ENCODE data around the gene NDUFA5. TPM values are rescaled to one million over a fixed set of nuclear protein-coding genes. Genes with fewer than 3 reads are reported as not detected.
A peak's percentile ranks its signal among the peaks of the same experiment; 100 is the strongest.

Gene NDUFA5
- total RNA-seq: 100 to 1,000 TPM in 1 of 4 donors, 10 to 100 TPM in 3; 70.7 to 109 (median 79.7) TPM

GRCh38 chr7:123557398-123558288 lies at the start of gene NDUFA5:
NDUFA5 (minus strand) TSS chr7:123557818; CDS start chr7:123557795, 23 bp downstream.
- Histone ChIP-seq H3K36me3 (peaks cover 0 to 27% (median 2%) of the 10 kb centered on the region in 4 donors), H3K4me1 (peaks cover 32 to 48% (median 44%) of the 10 kb centered on the region in 4 donors), H3K9me3 (no peaks in the 10 kb centered on the region), H3K4me3 (peak within 1 kb of the TSS; percentile 70 to 94 (median 84)), H3K27ac (replicated peaks in 1 of 4) (peak within 1 kb of the TSS; percentile 89 to 91 (median 90)), H3K27me3 (no peaks in the 10 kb centered on the region)
- WGBS: under 1% methylated on average over 40 of the region's 40 CpGs
- peak; percentile 95 to 96 for TF ChIP-seq POLR2AphosphoS5 (IDR thresholded peaks at IDR 0.05)
- TF ChIP-seq POLR2A (IDR thresholded peaks at IDR 0.05; ENCODE audit: low read depth): peak; percentile 71
- no peak for TF ChIP-seq EP300 (IDR thresholded peaks at IDR 0.05)
- peak in 1 of 3 experiments; percentile 15 for TF ChIP-seq CTCF (IDR thresholded peaks at IDR 0.05)
- peak; percentile 99 for DNase-seq (ENCODE audit: extremely low spot score)
- intact Hi-C loops (cut with DNase I): loop anchor here (5.0 to 10.0 kb wide), 2 partner anchors 190 to 673 kb away; partner anchors contain the start of genes CADPS2 and WASL

GRCh38 chr7:123604739-123605138 lies 47.1 kb upstream of the NDUFA5 start:
- 65% methylated on average over 3 of the region's 3 CpGs for WGBS
- H3K27me3 ChIP-seq: no peaks in the 10 kb centered on the region
- TF ChIP-seq POLR2AphosphoS5 (IDR thresholded peaks at IDR 0.05): no peak
- TF ChIP-seq POLR2A (IDR thresholded peaks at IDR 0.05; ENCODE audit: low read depth): no peak
- TF ChIP-seq CTCF (IDR thresholded peaks at IDR 0.05): no peak
- no peak for TF ChIP-seq EP300 (IDR thresholded peaks at IDR 0.05)
- H3K36me3 ChIP-seq: no peaks in the 10 kb centered on the region
- no peak overlapping the region for H3K27ac ChIP-seq (replicated peaks in 1 of 4)
- H3K4me1 ChIP-seq: no peaks in the 10 kb centered on the region
- intact Hi-C loops (cut with DNase I): no loop called here
- no peak overlapping the region for H3K4me3 ChIP-seq
- DNase-seq (ENCODE audit: extremely low spot score): no peak
- H3K9me3 ChIP-seq: no peaks in the 10 kb centered on the region

- Histone ChIP-seq H3K36me3 (no peaks in the 10 kb centered on the region), H3K9me3 (no peaks in the 10 kb centered on the region), H3K4me1 (peaks cover 0 to 7% (median 1%) of the 10 kb centered on the region in 4 donors), H3K27ac (replicated peaks in 1 of 4) (no peak overlapping the region), H3K4me3 (no peak overlapping the region), H3K27me3 (no peaks in the 10 kb centered on the region)
- WGBS: 88% methylated on average over 3 of the region's 3 CpGs
- intact Hi-C loops (cut with DNase I): no loop called here
- TF ChIP-seq POLR2A (IDR thresholded peaks at IDR 0.05; ENCODE audit: low read depth) (no peak), EP300 (IDR thresholded peaks at IDR 0.05) (no peak), POLR2AphosphoS5 (IDR thresholded peaks at IDR 0.05) (no peak), CTCF (IDR thresholded peaks at IDR 0.05) (no peak)
- DNase-seq (ENCODE audit: extremely low spot score): no peak
Observed at GRCh38 chr7:123602648-123603047, 45.0 kb upstream of the NDUFA5 start.

GRCh38 chr7:123601530-123601929 lies 43.9 kb upstream of the NDUFA5 start, which contains the start of gene ASB15:
ASB15 (plus strand) TSS chr7:123601821; CDS start chr7:123614503, 12,682 bp downstream.
- no peak within 1 kb of the TSS for H3K27ac ChIP-seq (replicated peaks in 1 of 4)
- H3K4me3 ChIP-seq: no peak within 1 kb of the TSS
- no peak for DNase-seq (ENCODE audit: extremely low spot score)
- TF ChIP-seq EP300 (IDR thresholded peaks at IDR 0.05): no peak
- no peak for TF ChIP-seq POLR2AphosphoS5 (IDR thresholded peaks at IDR 0.05)
- TF ChIP-seq POLR2A (IDR thresholded peaks at IDR 0.05; ENCODE audit: low read depth): no peak
- no peak for TF ChIP-seq CTCF (IDR thresholded peaks at IDR 0.05)
- intact Hi-C loops (cut with DNase I): no loop called here
- 76% methylated on average over 4 of the region's 4 CpGs for WGBS
- no peaks in the 10 kb centered on the region for H3K27me3 ChIP-seq
- H3K9me3 ChIP-seq: no peaks in the 10 kb centered on the region
- H3K4me1 ChIP-seq: peaks cover 0 to 7% (median 1%) of the 10 kb centered on the region in 4 donors
- no peaks in the 10 kb centered on the region for H3K36me3 ChIP-seq
